ENCODE results near the gene AMMECR1.

DNA sequence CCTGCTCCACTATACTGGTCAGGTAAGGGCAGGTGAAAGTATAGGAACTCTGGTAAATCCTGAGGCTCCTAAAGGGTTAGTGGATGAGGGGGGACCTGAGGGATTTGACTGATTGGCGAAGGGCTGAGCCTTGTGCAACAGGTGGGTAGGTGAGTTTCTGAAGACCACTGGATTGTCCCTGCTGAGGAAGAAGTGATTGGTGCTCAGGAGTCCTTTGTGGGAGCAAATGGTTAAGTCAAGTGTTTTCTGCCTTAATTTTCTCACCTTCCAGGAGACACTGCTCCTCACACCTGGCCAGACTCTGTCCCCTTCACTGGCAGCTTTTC is 156.6 kb downstream of the AMMECR1 start:
- TF ChIP-seq, protein P1, sequence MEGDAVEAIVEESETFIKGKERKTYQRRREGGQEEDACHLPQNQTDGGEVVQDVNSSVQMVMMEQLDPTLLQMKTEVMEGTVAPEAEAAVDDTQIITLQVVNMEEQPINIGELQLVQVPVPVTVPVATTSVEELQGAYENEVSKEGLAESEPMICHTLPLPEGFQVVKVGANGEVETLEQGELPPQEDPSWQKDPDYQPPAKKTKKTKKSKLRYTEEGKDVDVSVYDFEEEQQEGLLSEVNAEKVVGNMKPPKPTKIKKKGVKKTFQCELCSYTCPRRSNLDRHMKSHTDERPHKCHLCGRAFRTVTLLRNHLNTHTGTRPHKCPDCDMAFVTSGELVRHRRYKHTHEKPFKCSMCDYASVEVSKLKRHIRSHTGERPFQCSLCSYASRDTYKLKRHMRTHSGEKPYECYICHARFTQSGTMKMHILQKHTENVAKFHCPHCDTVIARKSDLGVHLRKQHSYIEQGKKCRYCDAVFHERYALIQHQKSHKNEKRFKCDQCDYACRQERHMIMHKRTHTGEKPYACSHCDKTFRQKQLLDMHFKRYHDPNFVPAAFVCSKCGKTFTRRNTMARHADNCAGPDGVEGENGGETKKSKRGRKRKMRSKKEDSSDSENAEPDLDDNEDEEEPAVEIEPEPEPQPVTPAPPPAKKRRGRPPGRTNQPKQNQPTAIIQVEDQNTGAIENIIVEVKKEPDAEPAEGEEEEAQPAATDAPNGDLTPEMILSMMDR (IDR thresholded peaks at IDR 0.05) = no peak
- TF ChIP-seq POLR2A (IDR thresholded peaks at IDR 0.05) = no peak
